ENCODE measurements around the gene HSPA4. TPM values are rescaled to one million over a fixed set of nuclear protein-coding genes. Genes with fewer than 3 reads are reported as not detected.

HSPA4 gene
- total and polyA plus RNA-seq, 2 experiments from 2014 or later: 101 to 111 TPM

DNA sequence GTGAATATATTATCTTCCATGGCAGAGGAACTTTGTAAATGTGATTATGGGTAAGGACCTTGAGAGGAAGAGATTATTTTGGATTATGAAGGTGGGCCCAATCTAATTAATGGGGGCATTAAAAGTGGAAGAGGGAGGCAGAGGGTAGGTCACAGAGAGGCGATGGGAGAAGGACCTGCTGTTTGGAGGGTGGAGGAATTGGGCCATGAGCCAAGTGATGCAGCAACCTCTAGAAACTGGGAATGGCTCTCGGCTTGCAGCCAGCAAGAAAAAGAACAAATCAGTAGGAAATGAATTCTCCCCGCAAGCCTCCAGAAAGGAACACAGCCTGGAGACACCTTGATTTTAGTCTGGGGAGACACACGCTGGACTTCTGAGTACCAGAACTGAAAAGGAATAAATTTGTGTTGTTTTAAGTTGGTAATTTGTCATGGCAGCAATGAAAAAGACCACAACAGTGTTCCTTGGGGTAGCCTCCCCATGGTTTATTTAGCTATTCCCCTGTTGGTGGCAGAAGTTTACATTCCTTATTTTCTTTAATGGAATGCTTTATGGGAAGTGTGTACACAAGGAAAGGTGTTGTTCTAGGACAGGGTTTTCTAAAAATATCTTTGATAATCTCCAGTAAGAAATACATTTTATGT, 103.6 kb downstream of the HSPA4 start:
- no peaks in the 10 kb centered on the region for H3K4me1 ChIP-seq (ENCODE audit: insufficient read depth)
- no peaks in the 10 kb centered on the region for H3K36me3 ChIP-seq (ENCODE audit: low read depth)
- no peak overlapping the region for H3K9ac ChIP-seq
- no peaks in the 10 kb centered on the region for H3K9me3 ChIP-seq (ENCODE audit: low read depth)
- no peak overlapping the region for H3K4me3 ChIP-seq
- H3K4me2 ChIP-seq (ENCODE audit: unreplicated experiment): no peak overlapping the region
- no peak overlapping the region for H2AFZ ChIP-seq
- no peak overlapping the region for H3K27ac ChIP-seq
- 36 to 37% methylated on average over 4 of the region's 4 CpGs for WGBS, 2 experiments (ENCODE audit: low coverage in 1 of 2, low lambda C conversion rate in 2 of 2, missing lambda C conversion rate in 2 of 2)
- H4K20me1 ChIP-seq (ENCODE audit: insufficient read depth): no peaks in the 10 kb centered on the region
- no peak for DNase-seq
- in situ Hi-C loops (cut with MboI): no loop called here
- no peaks in the 10 kb centered on the region for H3F3A ChIP-seq (ENCODE audit: insufficient read depth)
- no peaks in the 10 kb centered on the region for H3K79me2 ChIP-seq (ENCODE audit: insufficient read depth)
- no peak for TF ChIP-seq EZH2 (IDR thresholded peaks at IDR 0.05; ENCODE audit: insufficient read depth, poor library complexity, severe bottlenecking)
- TF ChIP-seq EZH2phosphoT487 (IDR thresholded peaks at IDR 0.05; ENCODE audit: insufficient read depth, low read depth): no peak
- H3K9me2 ChIP-seq (ENCODE audit: insufficient read depth): no peaks in the 10 kb centered on the region
- peaks cover 9% of the 10 kb centered on the region for H3K27me3 ChIP-seq (replicated peaks; ENCODE audit: insufficient read depth)

Small RNA genes within 50 kb of the gene (small RNA-seq; reads per million reads assigned to genes)
- gene AC113410.1 (ENCODE audit: low read depth, low replicate concordance) (not detected), gene AC113410.3 (ENCODE audit: low read depth, low replicate concordance) (not detected)

Other genes with a start within 250 kb of the HSPA4 start
- not detected in 2 replicates for gene SOWAHA, start 238.7 kb upstream of the HSPA4 start, total RNA-seq (2014; rRNA removed; shearing (Covaris generic))
- gene SOWAHA, start 238.7 kb upstream of the HSPA4 start, polyA plus RNA-seq (2016; fragmentation: Nextera tagmentation; extraction: Ambion mirVana): not detected in 2 replicates
- 9.9 and 13.2 TPM in 2 replicates for gene SHROOM1, start 221.4 kb upstream of the HSPA4 start, total RNA-seq (2014; rRNA removed; shearing (Covaris generic))
- gene SHROOM1, start 221.4 kb upstream of the HSPA4 start, polyA plus RNA-seq (2016; fragmentation: Nextera tagmentation; extraction: Ambion mirVana): 3.8 and 3.9 TPM in 2 replicates
- 0.32 TPM in 1 of 2 replicates, not detected in the other for gene GDF9, start 185.5 kb upstream of the HSPA4 start, total RNA-seq (2014; rRNA removed; shearing (Covaris generic))
- gene GDF9, start 185.5 kb upstream of the HSPA4 start, polyA plus RNA-seq (2016; fragmentation: Nextera tagmentation; extraction: Ambion mirVana): not detected in 2 replicates
- 77.9 and 138 TPM in 2 replicates for gene UQCRQ, start 185.4 kb upstream of the HSPA4 start, total RNA-seq (2014; rRNA removed; shearing (Covaris generic))
- gene UQCRQ, start 185.4 kb upstream of the HSPA4 start, polyA plus RNA-seq (2016; fragmentation: Nextera tagmentation; extraction: Ambion mirVana): 1,006 and 1,056 TPM in 2 replicates
- 0.13 TPM in 1 of 2 replicates, not detected in the other for gene LEAP2, start 178.3 kb upstream of the HSPA4 start, total RNA-seq (2014; rRNA removed; shearing (Covaris generic))
- 0.33 and 0.67 TPM in 2 replicates for gene LEAP2, start 178.3 kb upstream of the HSPA4 start, polyA plus RNA-seq (2016; fragmentation: Nextera tagmentation; extraction: Ambion mirVana)
- 47.3 and 51.9 TPM in 2 replicates for gene AFF4, start 88.4 kb upstream of the HSPA4 start, total RNA-seq (2014; rRNA removed; shearing (Covaris generic))
- 38.3 and 41.7 TPM in 2 replicates for gene AFF4, start 88.4 kb upstream of the HSPA4 start, polyA plus RNA-seq (2016; fragmentation: Nextera tagmentation; extraction: Ambion mirVana)
- 9.5 and 13.0 TPM in 2 replicates for gene ZCCHC10, start 25.5 kb upstream of the HSPA4 start, total RNA-seq (2014; rRNA removed; shearing (Covaris generic))
- 22.6 and 23.1 TPM in 2 replicates for gene ZCCHC10, start 25.5 kb upstream of the HSPA4 start, polyA plus RNA-seq (2016; fragmentation: Nextera tagmentation; extraction: Ambion mirVana)